NK-92 treated with Interleukin-12 subunit alpha and Interleukin-12 subunit beta, amount 100 ng/mL, for 24 hours (cell line): ENCODE measurements around the gene RAD23B.
"Not testable (repeated sequence)": the region's sequence is repeated elsewhere in the genome, so short reads cannot be mapped to it uniquely, and the experiment has no call there.

Experiments used
- DNase-seq: peaks from one replicate; lab custom pipeline; 2025; lab: John Stamatoyannopoulos, UW

Gene RAD23B

DNA sequence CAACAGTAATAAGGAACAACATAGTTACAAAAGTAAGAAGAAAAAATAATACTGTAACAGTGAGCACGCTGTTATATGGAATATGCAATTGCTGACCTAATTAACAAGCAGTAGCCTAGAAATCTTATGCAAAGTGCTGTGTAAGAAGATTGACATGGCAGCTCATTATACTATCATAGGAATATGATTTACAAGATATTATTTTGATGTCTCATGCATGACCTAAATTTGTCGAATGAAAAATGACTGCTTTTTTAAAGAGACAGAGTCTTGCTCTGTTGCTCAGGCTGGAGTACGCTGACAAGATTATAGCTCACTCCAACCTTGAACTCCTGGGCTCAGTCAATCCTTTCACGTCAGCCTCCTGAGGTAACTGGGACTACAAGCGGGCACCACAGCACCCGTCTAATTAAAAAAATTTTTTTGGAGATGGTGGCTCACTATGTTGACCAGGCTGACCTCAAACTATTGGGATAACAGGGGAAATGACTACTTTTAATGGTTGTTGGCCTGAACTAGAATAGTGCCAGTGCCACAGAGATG lies 10.5 kb downstream of the RAD23B start:
- DNase-seq: no peak

DNA sequence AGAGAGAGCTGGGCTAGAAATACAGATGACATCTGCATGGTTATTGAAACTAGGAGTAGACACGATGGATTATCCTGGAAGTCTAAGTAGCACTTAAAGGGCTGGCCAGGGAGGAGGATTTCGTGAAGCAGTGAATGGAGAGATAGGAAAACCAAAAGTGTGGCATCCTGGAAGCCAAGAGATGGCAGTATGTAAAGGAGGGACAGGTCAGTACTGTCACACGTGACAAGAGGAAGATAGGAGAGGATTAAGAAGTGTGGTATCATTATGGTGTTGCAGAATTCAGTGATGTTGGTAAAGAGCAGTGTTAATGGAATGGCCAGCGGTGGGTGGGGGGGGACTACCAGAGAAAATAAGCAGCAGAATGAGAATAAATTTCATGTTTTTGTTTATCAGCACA lies 11.7 kb downstream of the RAD23B start:
- DNase-seq: no peak

DNA sequence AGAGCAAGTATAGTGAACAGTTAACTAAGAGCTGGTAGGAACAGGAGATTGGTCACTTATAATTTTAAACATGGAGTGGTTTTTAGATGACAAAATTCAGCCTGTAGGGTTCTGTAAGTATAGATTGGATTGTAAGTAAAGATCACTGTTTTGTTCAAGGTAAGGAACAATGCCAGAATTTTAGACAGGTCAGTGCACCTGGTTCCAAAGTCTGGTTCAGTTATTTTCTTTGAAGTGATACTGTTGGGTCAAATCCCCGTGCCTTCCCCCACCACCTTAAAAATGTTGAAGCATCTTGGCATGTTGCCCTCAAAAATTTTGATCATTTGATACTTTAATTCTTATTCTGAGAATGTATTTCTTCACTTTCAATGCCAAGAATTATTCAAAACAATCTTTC lies 12.9 kb downstream of the RAD23B start:
- no peak for DNase-seq

DNA sequence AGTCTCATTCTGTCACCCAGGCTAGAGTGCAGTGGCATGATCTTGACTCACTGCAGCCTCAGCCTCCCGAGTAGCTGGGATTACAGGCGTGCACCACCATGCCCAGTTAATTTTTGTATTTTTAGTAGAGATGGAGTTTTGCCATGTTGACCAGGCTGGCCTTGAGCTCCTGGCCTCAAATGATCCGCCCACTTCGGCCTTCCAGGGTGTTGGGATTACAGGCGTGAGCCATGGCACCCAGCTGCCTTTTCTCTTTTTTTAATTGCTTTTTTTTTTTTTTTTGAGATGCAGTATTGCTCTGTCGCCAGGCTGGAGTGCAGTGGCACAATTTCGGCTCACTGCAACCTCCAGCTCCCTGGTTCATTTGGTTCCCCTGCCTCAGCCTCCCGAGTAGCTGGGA lies 13.5 kb downstream of the RAD23B start:
- DNase-seq: not testable (repeated sequence)

DNA sequence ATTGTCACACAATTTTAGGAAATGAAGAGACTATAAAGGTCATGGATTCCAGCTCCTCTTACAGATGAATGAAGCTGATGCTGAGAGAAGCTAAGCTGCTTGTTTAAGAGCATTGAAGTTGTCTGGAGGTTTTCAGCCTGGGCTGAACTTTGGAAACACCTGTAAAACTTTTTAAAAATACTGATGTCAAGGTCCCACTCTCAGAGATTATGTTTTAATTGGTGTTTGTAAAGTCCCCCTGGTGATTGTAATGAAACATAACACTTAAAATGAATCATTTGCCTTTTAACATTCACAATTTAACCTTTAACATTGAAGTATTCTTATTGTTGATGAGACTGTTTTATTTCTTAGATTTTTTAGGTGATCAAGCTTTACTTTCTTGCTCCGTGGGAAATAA lies 16.4 kb downstream of the RAD23B start:
- DNase-seq: no peak

DNA sequence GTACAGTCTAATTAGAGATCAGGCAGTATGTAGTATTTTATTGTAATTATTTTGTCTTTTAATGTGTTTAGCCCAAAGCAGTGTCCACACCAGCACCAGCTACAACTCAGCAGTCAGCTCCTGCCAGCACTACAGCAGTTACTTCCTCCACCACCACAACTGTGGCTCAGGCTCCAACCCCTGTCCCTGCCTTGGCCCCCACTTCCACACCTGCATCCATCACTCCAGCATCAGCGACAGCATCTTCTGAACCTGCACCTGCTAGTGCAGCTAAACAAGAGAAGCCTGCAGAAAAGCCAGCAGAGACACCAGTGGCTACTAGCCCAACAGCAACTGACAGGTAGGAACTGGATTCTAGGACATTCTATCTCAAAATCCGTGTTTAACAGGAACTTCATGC lies 23.2 kb downstream of the RAD23B start:
- no peak for DNase-seq

DNA sequence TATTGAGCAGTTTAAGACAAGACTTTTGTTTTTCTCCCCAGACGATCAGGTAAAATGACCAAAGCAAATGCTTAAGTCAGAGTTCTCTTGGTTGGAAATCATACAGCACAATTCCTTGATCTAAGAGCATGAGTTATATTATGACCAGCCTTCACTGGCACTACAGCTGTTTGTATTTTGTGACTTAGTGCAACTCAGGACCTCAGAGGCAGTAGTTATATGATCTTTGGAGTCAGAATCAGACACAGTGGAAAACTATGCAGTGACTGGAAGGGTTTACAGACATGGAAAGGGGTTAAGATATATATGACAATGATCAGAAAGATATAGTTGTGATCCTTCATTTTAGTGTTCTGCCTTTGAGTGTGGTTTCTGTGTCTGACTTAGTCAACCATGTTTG lies 24.3 kb downstream of the RAD23B start:
- no peak for DNase-seq

DNA sequence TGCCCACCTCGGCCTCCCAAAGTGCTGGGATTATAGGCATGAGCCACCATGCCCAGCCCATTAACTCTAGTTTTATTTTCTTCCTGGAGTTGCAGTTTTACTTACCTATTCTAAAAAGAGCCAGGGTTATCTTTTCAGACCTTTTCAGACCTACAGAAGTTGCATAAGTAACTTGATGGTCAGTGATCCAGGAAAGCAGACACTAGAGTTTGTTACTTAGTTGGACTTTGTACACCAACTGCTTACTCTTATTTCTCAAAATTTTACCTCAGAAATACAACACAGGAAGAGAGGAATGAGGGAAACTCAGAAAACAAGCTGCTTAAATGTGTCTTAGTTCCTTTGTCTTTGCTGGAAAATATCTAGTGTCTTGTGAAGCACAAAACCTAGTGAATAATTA lies 25.4 kb downstream of the RAD23B start:
- no peak for DNase-seq

DNA sequence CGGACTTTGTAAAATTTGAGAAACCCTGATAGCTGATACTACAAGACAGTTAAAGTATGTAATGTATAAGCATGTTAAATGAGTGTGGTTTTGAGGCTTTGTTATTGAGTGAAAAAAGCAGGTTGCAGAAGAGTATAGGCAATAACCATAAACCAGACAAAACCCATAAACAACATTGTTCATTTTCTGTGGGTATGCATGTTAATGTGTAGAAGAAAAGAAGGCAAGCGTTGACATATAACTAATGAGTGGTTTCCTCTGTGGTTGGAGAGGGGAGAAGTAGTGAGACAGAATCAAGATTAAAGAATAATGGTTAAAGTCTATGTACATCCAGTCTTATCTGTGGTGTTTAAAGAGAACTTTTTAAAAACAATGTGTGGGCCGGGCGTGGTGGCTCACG lies 26.2 kb downstream of the RAD23B start:
- DNase-seq: no peak

DNA sequence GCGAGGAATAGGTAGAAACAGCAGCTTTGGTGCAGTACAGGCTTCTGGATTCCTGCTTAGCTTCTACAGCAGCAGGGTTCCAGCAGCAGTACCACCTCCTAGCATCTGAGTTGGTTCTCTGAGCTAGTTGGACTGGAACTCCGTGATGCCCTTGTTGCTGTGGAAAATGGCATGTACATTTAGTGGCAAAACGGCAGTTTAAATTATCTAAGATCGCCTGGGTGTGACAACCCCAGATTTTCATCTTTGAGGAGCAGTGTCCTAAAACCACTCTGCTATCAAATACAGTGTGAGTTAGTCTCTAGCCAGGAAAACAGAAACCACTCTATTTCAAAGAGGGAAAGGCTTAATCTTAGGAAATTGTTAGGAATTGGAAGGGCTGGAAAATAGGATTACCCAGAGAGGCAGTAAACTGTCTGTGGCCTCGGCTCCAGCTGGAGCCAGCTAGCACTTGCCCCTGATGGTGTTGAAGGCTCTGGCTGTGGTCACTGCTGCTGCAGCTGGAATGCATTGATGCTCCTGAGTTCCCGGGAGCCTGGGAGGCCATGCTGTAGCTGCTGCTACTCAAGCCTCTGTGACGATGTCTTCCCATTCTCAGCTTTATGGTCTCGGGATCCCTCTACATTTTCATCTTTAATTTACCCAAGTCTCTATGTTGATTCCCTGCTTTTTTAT lies 29.4 kb downstream of the RAD23B start:
- DNase-seq: no peak

DNA sequence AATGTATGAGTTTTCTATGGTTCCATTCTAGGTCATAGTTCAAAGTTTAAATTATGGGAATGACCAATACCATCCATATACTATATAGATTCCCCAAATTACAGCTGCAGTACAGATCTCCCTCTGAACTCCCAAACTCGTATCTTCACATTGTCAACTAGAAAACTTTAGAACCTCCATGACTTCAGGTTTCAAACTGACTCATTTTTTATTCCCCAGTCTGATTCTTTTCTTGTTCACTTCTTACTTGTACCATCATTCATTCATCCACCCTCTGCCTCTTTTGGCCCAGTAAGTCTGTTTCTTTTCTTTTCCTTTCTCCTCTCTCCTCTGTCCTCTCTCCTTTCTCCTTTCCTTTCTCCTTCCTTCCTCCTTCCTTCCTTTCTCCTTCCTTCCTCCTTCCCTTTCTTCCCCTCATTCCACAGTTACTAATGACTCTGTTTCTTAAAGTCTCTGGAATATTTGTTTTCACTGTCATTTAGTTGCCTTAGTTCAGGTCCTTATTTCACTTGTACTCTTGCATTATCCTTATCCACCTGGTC lies 30.5 kb downstream of the RAD23B start:
- no peak for DNase-seq

DNA sequence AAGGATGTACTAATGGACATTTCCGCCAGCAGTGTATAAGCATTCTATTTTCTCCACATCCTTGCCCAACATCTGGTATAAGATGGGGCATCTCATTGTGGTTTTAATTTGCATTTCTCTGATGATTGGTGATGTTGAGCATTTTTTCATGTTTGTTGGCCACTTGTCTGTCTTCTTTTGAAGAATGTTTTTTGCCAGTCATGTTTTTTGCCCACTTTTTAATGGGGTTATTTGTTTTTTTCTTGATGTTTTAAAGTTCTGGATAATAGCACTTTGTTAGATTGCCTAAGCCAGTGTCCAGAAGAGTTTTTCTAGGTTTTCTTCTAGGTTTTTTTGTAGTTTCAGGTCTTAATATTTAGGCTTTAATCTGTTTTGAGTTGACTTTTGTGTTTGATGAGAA lies 31.7 kb downstream of the RAD23B start:
- DNase-seq: no peak

DNA sequence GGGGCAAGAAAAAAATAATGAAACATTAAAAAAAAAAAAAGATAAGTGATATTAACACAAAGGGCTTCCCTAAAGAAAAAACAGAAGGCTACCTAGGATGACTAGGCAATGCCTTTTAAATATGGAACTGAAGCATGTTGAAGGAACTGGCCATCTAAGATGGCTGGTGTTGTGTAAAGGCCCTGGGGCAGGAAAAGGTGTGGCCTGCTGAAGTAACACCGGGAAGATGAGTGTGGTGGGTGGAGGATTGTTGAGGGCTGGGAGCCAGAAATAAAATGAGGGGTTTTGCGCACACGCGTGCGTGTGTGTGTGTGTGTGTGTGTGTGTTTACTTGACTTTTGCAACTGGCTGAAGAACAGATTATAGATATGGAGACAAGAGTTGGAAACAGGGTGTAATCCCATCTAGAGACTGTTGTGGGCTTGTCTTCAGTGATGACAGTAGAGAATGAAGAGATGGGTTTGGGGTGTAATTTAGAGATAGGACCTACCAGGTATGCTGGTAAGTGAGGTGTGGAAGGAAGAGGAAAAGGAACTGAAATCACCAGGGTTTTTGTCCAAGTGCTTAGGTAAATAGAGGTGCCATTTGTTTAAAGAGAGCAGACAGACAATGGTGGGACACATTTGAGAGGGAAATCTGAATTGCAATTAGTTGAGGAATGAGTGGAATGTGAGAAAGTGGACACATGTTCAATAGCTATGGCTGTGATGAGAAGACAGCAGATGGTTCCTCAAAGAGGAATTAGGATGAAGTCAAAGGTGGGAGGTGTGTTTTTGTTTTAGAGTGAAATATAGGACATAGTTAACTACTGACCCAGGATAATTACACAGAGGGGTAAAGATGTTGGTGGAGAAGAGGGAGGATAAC lies 33.9 kb downstream of the RAD23B start:
- DNase-seq: no peak

DNA sequence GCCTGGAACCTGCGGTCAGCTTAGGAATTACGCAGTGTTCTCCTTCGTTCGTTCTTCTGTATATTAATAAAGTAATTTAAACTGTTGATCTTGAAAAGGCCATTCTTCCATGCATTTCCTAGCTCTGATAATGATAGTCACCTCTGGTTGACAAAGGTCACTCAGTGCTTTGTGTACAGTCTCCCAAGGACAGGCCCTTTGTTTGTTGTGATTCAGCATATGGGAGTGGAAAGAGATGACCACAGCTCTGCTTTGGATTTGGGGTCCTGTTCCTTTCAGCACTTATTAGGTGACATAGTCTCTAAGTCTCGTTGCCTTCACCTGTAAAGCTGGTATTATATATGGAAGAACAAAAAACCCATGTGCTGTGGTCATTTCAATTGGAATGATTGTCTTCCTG lies 39.6 kb downstream of the RAD23B start:
- no peak for DNase-seq

DNA sequence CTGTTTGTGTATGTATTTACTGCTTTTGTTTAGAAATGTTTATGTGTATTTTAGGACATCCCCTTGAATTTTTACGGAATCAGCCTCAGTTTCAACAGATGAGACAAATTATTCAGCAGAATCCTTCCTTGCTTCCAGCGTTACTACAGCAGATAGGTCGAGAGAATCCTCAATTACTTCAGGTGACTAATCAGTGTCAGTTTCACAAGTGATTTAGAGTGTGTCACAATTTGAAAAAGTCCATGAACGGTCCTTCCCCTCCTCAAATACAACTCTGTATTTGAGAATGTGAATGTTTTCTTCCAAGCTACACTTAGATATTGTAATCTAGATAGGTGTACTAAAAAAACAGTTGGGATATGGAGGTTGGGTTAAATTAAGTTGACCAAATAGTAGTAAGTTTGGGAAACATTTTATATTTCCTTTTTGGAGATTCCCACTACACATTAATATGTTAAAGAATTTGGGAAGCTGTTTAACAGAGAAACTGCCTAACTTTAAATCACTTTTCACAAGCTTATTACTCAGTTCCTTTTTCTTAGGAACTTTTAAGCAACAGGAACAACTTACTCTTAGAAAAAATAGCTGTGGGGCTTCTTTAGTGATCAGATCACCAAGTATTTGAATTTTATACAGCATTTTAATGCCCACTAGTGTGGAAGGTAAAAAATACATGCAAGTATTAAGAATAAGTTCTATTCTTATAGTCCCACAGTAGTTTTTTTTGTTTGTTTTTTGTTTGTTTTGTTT lies 40.9 kb downstream of the RAD23B start:
- no peak for DNase-seq

DNA sequence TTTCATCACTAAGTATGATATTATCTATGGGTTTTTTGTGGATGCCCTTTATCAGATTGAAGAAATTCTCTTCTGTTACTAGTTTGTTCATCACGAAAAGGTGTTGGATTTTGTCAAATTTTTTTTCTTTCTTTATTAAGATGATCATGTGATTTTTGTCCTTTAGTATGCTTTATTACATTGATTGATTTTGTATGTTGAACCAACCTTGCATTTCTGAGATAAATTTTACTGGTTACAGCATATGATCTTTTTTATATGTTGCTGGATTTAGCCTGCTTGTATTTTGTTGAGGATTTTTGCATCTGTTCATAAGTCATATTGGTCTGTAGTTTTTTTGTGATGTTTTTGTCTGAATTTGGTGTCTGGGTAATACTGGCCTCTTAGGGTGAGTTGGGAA lies 42.8 kb downstream of the RAD23B start:
- no peak for DNase-seq

DNA sequence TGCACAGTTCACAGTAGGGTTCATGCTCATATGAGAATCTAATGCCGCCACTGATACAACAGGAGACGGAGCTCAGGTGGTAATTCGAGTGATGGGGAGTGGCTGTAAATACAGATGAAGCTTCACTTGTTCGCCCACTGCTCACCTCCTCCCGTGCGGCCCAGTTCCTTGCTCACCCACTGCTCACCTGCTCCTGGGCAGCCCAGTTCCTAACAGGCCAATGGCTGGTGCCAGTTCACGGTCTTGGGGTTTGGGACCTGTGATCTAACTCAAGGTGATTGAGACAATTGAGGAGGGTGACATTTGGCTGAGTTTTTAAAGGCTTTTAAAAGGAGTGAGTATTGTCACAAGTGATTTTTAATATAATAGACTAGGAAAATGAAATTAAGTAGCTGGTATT lies 45.4 kb downstream of the RAD23B start:
- no peak for DNase-seq

DNA sequence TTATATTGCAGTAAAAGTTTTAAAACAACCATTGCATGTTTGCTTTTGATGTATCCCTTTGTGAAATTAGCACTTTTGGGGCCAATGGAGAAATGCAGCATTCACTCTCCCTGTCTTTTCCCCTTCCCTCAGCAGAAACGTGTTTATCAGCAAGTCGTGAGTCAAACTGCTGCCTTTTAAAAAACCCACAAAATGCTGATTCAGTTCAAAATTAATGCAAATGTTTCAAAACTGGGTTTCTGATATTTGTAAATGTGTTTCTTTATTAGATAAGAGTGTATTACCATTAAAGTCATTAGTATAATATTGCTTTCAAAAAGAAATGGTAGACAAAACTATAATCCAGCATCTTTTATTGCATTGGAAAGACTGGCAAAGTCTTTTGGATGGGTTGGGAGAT lies 47.3 kb downstream of the RAD23B start:
- DNase-seq: no peak

DNA sequence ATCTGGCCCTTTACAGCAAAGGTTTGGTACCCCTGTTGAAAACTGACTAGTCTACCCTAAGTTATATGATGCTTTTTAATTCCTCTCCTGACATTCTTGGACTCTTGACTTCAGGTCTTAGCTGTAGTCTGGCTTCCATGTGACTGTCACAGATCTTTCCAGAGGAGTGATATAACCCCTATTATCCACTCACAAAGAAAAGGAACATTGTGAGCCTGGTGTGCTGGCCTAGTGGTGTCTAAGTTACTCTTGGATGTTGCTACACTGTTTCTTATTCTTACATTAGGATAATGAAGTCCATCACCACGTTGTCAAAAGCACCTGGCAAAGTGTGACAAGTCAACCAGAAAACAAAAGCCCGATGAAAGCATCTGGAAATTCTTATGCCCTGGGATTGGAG lies 49.8 kb downstream of the RAD23B start:
- DNase-seq: no peak

DNA sequence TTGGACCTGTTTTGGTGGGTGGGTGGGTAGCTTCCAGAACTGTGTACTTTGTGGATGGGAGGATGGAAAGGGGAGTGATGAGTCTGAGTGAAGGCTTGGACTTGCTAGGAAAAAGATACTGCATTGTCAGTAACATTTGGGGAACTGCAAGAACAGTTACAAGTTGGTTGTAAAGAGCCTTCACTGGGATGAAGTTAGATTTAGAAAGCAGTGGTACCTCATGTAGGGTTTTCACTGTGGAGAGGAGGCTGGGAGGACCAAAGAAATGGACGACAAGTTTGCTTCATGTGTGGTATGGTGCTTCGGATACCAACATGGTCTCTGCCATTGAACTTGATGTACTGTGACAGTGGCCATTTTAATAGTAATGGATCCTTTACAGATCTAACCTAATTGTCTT lies 50.3 kb downstream of the RAD23B start:
- DNase-seq: no peak

DNA sequence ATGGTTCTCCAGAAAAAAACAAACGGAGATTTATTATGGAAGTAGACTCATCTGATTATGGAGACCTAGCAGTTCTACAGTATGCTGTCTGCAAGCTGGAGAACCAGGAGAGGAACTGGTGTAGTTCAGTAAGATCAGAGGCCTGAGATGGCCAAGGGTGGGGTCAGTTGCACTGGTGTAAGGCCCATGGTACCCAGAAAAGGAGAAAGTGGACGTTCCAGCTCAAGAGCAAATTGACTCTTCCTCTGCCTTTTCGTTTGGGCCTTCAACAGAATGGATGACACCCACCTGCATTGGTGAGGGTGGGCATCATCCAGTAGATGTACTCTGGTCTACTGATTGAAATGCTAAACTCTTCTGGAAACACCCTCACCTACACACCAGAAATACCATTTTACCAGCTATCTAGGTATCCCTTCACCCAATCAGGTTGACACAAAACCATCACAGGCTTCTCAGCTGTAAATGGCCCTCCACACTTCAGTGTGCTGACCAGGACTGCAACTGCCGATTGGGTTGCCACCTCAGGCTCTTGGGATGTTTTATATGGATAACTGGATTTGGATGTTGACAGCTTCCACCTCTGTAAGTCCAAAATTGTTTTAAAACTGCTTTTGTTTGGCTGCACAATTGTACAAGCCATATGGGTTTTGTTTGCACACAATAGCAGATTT lies 51.2 kb downstream of the RAD23B start:
- DNase-seq: no peak

DNA sequence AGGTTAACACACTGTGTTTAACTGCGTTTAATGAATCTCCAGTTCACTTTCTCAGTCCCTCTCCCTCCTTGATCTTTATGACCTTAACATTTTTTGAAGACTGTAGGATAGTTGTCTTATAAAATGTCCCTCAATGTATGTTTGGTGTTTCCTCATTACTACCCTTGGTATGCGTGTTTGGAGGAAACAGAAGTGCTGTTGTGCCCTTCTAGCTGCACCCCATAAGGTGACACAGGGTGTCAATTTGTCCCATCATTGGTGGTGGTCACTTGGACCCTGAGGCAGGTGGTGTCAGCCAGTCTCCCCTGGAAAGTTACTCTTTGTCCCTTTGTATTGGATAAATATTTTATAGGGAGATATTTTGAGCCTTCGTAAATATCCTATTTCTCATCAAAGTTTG lies 52.3 kb downstream of the RAD23B start:
- DNase-seq: no peak
